A549 treated with Mapracorat at 1 μM for 4 hours (cell line): ENCODE measurements around the gene TTYH1. TPM values are rescaled to one million over a fixed set of nuclear protein-coding genes. Genes with fewer than 3 reads are reported as not detected.

Source experiments
- total RNA-seq: library from RNA; stranded (reverse); fragments of 200-300 nt; extraction: Qiagen RNA extraction; gene quantifications from 5 replicates; pipeline ENCODE4 v1.2.3, GENCODE V29; 2022

The TTYH1 gene
- 0.42 TPM in 1 of 5 replicates, not detected in the others for total RNA-seq

GRCh38 chr19:54415208-54415900 is at the start of gene TTYH1:
Gene TTYH1, plus strand, starts transcription at chr19:54415464. Its CDS starts 89 bp downstream, at chr19:54415553.

GRCh38 chr19:54448774-54449700 is 33.8 kb downstream of the TTYH1 start, which contains the start of gene LENG8:
Gene LENG8, plus strand, starts transcription at chr19:54449199. Its CDS starts 2,146 bp downstream, at chr19:54451345.

DNA sequence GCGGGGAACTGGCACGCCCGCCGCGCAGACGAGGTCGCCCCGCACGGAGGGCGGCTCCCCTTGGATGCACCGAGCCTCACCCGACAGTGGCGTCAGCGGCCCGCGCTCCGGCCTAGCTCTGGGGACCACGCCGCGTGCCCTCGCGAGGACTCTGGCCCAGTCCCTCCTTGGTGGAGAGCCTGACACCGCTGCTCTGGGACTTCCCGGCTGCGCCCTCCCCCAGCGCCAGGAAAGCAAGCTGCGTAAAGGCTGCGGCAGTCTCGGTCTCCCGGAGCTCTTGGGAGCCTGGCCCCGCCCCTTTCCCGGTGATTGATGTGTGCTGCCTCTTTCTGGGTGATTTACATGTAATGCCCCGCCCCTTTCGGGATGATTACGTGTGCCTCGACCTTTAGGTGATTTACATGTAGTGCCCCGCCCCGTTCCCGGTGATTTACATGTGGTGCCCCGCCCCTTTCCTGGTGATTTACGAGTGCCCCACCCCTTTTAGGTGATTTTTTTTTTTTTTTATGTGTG is 48.3 kb downstream of the TTYH1 start, which contains the start of gene LENG9:
TSS of gene LENG9 (minus strand) at position 248 of the 513 bp plus-strand sequence. CDS start 252 bp downstream, outside the sequence.

DNA sequence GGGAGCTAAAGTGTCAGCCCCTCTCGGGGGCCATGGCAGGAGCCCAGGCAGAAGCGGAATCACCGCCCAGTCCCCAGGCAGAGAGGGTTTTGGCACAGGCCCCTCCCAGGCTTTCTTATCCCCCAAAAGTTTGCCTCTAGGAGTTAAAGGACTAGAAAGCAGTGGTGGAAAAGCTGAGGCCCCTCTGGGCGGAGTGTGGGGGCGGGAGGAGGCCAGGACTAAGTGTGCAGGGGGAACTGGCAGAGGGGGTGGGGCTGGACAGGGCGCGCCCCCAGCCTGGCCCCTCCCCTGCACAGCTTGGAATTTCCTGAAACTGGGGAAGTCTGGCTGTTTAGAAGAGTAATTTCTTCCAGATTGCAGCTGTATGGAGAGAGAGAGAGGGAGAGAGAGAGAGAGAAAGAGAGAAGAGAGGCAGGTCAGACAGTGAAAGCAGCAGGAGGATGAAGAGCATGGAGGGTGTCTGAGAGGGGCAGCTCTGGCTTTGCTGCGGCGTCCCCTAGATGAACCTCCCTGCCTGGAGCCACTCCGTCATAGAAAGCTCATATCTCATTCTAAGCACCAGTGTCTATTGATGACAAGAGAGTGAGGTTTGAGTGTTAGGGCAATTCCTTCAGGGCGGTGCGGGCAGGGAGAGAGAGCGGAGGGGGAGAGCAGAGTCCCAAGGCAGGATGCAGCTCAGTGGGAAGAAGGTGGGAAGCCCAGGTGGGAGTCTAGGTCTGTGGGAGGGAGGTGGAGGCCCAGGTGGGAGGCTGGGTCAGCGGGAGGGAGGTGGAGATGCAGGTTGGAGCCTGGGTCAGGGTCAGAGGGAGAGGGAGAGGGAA is 58.0 kb downstream of the TTYH1 start, which contains the start of gene CDC42EP5:
TSS of gene CDC42EP5 (minus strand) at position 226 of the 821 bp plus-strand sequence. CDS start 7,749 bp downstream, outside the sequence.

Other genes with a start within 250 kb of the TTYH1 start
- 0.76 to 1.1 TPM (median 0.80 TPM) in 5 replicates for gene TMC4, start 242.3 kb upstream of the TTYH1 start, total RNA-seq
- gene MBOAT7, start 225.9 kb upstream of the TTYH1 start, total RNA-seq = 111 to 158 TPM (median 145 TPM) in 5 replicates
- gene TSEN34, start 224.2 kb upstream of the TTYH1 start, total RNA-seq = 76.6 to 127 TPM (median 124 TPM) in 5 replicates
- 2,104 to 2,641 TPM (median 2,212 TPM) in 5 replicates for gene RPS9, start 214.6 kb upstream of the TTYH1 start, total RNA-seq
- gene LILRB3, start 192.5 kb upstream of the TTYH1 start, total RNA-seq = 0.11 to 0.20 TPM (median 0.15 TPM) in 5 replicates
- gene LILRA6, start 172.7 kb upstream of the TTYH1 start, total RNA-seq = 0.08 to 0.09 TPM in 2 of 5 replicates, not detected in the others
- not detected in 5 replicates for gene LILRB5, start 158.2 kb upstream of the TTYH1 start, total RNA-seq
- gene LILRB2, start 134.4 kb upstream of the TTYH1 start, total RNA-seq = 0.05 to 0.26 TPM (median 0.11 TPM) in 5 replicates
- not detected in 5 replicates for gene LILRA5, start 102.3 kb upstream of the TTYH1 start, total RNA-seq
- not detected in 5 replicates for gene LILRA4, start 76.3 kb upstream of the TTYH1 start, total RNA-seq
- gene LAIR1, start 50.5 kb upstream of the TTYH1 start, total RNA-seq = not detected in 5 replicates
- 73.9 to 144 TPM (median 124 TPM) in 5 replicates for gene LENG8, start 33.7 kb downstream of the TTYH1 start, total RNA-seq
- gene LENG9, start 48.3 kb downstream of the TTYH1 start, total RNA-seq = 4.4 to 7.6 TPM (median 7.0 TPM) in 5 replicates
- not detected in 5 replicates for gene CDC42EP5, start 57.8 kb downstream of the TTYH1 start, total RNA-seq
- gene LAIR2, start 87.4 kb downstream of the TTYH1 start, total RNA-seq = not detected in 5 replicates
- not detected in 5 replicates for gene LILRA2, start 158.3 kb downstream of the TTYH1 start, total RNA-seq
- gene LILRA1, start 178.2 kb downstream of the TTYH1 start, total RNA-seq = not detected in 5 replicates
- gene LILRB1, start 215.0 kb downstream of the TTYH1 start, total RNA-seq = 0.24 TPM in 1 of 5 replicates, not detected in the others
- gene LILRB4, start 247.5 kb downstream of the TTYH1 start, total RNA-seq = not detected in 5 replicates